ENCODE results near the gene AMOTL2. TPM values are rescaled to one million over a fixed set of nuclear protein-coding genes. Genes with fewer than 3 reads are reported as not detected.

The AMOTL2 gene
- total and polyA plus RNA-seq, 10 of the 15 experiments (the other 5 are each of a cell fraction or from before 2014, with no cell fraction given), result 0.20 to 0.33 TPM; not detected in 8

DNA sequence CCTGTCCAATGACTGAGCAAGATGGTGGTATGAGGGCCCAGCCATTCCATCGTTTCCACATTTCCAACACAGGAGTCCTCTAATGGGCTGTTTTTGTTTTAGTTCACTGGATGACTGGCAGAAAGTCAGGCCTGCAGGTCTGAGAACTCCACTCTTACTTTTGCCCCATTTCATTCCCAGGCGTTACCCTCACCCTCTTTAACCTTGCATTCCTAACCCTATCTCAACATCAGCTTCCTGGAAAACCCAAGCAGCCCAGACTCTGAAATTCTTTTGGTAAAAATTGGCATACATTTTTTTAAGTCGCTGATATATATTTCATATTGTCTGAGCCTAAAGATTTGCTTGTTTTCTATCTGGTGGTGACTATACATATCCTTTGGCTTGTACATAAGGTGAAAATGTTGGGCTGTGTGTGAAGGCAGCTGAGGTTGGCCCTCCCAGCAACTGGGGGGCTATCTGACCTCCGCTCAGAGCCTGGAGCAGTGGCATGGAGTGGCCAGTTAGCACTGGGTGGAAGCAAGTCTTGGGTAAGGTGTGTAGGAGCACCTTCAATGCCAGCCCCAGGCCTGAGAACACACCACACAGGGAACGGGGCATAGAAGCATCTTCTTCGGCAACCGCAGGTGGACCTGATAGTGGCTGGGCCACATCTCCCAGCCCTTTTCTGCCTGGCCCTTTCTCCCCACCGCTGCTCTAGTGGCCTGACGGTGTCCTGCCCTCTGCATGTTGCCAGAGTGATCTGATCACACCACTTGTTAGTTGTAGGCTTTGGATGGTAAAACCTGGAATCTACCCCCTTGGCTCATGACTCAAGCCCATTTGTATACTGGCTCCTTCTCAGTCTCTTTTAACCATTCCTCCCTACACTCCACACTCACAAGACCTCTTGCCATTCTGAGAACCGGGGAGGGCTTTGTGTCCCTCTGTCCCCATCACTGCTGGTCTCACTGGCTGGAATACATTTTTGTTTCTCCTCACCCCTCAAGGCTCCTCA lies 50.0 kb downstream of the AMOTL2 start:
- no peaks in the 10 kb centered on the region for H4K20me1 ChIP-seq (ENCODE audit: control insufficient read depth, insufficient read depth)
- H3K79me2 ChIP-seq (ENCODE audit: control insufficient read depth, insufficient read depth, low read length), result no peaks in the 10 kb centered on the region
- no peak for FAIRE-seq
- ChIA-PET SMC1A (ENCODE audit: uncharacterized antibody, unreplicated experiment) (no interaction called here), POLR2A (no interaction called here), CTCF (interaction anchor here (0.6 to 0.7 kb wide), 2 partner anchors 65 to 196 kb away, joined by 3 to 5 read pairs; no protein-coding TSS in a partner anchor), RAD21 (ENCODE audit: unreplicated experiment) (no interaction called here)
- no peaks in the 10 kb centered on the region for H3K36me3 ChIP-seq (ENCODE audit: control insufficient read depth in 2 of 2, insufficient read depth in 2 of 2, low read length in 1 of 2)
- no peak overlapping the region for H2AFZ ChIP-seq (ENCODE audit: control insufficient read depth, low read depth, low read length)
- intact Hi-C loops (cut with micrococcal nuclease; ENCODE audit: unreplicated experiment) (no loop called here), in situ Hi-C loops (cut with MboI) (no loop called here)
- ATAC-seq, result no peak
- H3K9me3 ChIP-seq (replicated peaks; ENCODE audit: control insufficient read depth, insufficient read depth, low read length), result no peaks in the 10 kb centered on the region
- no peaks in the 10 kb centered on the region for H3K4me1 ChIP-seq (ENCODE audit: control insufficient read depth, insufficient read depth, low read length)
- no peak for DNase-seq (ENCODE audit: low read depth, low spot score)
- BruUV-seq (replicated peaks), result no TSS peak
- H3K9ac ChIP-seq (ENCODE audit: control insufficient read depth, insufficient read depth, low read length), result no peak overlapping the region
- TF ChIP-seq CREM (IDR thresholded peaks at IDR 0.05; ENCODE audit: low read depth) (no peak), HDAC2 (IDR thresholded peaks at IDR 0.05) (no peak), MEF2B (IDR thresholded peaks at IDR 0.05; ENCODE audit: partially characterized antibody, poor library complexity, severe bottlenecking) (no peak), MYC (IDR thresholded peaks at IDR 0.05; ENCODE audit: insufficient read depth, insufficient read length, insufficient replicate concordance, low read length, severe bottlenecking) (no peak), CHD1 (IDR thresholded peaks at IDR 0.05; ENCODE audit: low read depth, low read length) (no peak)
- TF ChIP-seq, protein P1, sequence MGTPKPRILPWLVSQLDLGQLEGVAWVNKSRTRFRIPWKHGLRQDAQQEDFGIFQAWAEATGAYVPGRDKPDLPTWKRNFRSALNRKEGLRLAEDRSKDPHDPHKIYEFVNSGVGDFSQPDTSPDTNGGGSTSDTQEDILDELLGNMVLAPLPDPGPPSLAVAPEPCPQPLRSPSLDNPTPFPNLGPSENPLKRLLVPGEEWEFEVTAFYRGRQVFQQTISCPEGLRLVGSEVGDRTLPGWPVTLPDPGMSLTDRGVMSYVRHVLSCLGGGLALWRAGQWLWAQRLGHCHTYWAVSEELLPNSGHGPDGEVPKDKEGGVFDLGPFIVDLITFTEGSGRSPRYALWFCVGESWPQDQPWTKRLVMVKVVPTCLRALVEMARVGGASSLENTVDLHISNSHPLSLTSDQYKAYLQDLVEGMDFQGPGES (IDR thresholded peaks at IDR 0.05), result no peak
- H3K4me2 ChIP-seq (ENCODE audit: control insufficient read depth, insufficient read depth), result no peak overlapping the region
- 25% methylated on average over 10 of the region's 10 CpGs for WGBS (ENCODE audit: insufficient coverage, insufficient replicate concordance, low lambda C conversion rate, missing lambda C conversion rate)
- no peak overlapping the region for H3K4me3 ChIP-seq
- no peak overlapping the region for H3K27ac ChIP-seq (ENCODE audit: control insufficient read depth, insufficient read depth)
- peaks cover 0 to 4% of the 10 kb centered on the region in 2 experiments; a peak in 1 of 4 replicates for H3K27me3 ChIP-seq (replicated peaks in 1 of 2; ENCODE audit: control insufficient read depth in 2 of 2, insufficient read depth in 2 of 2, low read length in 1 of 2)
